Neural progenitor cell (in vitro differentiated cells): ENCODE measurements around the gene PCDH9. TPM values are rescaled to one million over a fixed set of nuclear protein-coding genes. Genes with fewer than 3 reads are reported as not detected.
A peak's percentile ranks its signal among the peaks of the same experiment; 100 is the strongest.

ENCODE experiments used
- DNase-seq: peaks from one replicate; pipeline ENCODE4 v3.0.0-alpha.2; 2016; ENCODE audit warnings: low spot score
- H2AFZ ChIP-seq: fragments of 200-600 bp; sonication (generic); replicated peaks from 2 replicates; pipeline ENCODE4 v1.6.1; 2016; ENCODE audit warnings: antibody characterized with exemption
- H3F3A ChIP-seq: fragments of 200-600 bp; sonication (generic); 2 replicates; pipeline ENCODE4 v1.6.1; 2016; ENCODE audit warnings: antibody characterized with exemption, low read depth
- H3K27ac ChIP-seq: fragments of 200-600 bp; sonication (generic); 2 replicates; pipeline ENCODE4 v1.5.1; 2016; ENCODE audit warnings: mild to moderate bottlenecking
- H3K27me3 ChIP-seq: fragments of 200-600 bp; sonication (generic); 2 replicates; pipeline ENCODE4 v1.6.1; 2016; ENCODE audit warnings: mild to moderate bottlenecking, moderate library complexity
- H3K36me3 ChIP-seq: fragments of 200-600 bp; sonication (generic); 2 replicates; pipeline ENCODE4 v1.5.1; 2016
- H3K4me1 ChIP-seq: fragments of 200-600 bp; sonication (generic); 2 replicates; pipeline ENCODE4 v1.6.1; 2016; ENCODE audit warnings: mixed run types
- H3K4me2 ChIP-seq: fragments of 200-600 bp; sonication (generic); 2 replicates; pipeline ENCODE4 v1.6.1; 2016
- H3K4me3 ChIP-seq: fragments of 200-600 bp; sonication (generic); 2 replicates; pipeline ENCODE4 v1.5.1; 2016
- H3K79me2 ChIP-seq: fragments of 200-600 bp; sonication (generic); 2 replicates; pipeline ENCODE4 v1.6.1; 2016; ENCODE audit warnings: low read depth
- H3K9ac ChIP-seq: fragments of 200-600 bp; sonication (generic); 2 replicates; pipeline ENCODE4 v1.6.1; 2016
- H3K9me3 ChIP-seq: fragments of 200-600 bp; sonication (generic); 2 replicates; pipeline ENCODE4 v1.5.1; 2016; ENCODE audit warnings: low read depth
- H4K20me1 ChIP-seq: fragments of 200-600 bp; sonication (generic); 2 replicates; pipeline ENCODE4 v1.6.1; 2016; ENCODE audit warnings: low read depth
- H3K27ac Mint-ChIP-seq: 3 replicates; pipeline ENCODE4 v1.8.0; 2021; ENCODE audit warnings: mixed read lengths
- H3K27me3 Mint-ChIP-seq: 2 replicates; pipeline ENCODE4 v1.8.0; 2022; ENCODE audit warnings: low read depth, mild to moderate bottlenecking, inconsistent platforms, moderate library complexity, mixed read lengths; ENCODE audit not compliant: insufficient read depth
- H3K36me3 Mint-ChIP-seq: 3 replicates; pipeline ENCODE4 v1.8.0; 2021; ENCODE audit warnings: mixed read lengths
- H3K4me1 Mint-ChIP-seq: 3 replicates; pipeline ENCODE4 v1.8.0; 2021; ENCODE audit warnings: mixed read lengths
- H3K4me3 Mint-ChIP-seq: 3 replicates; pipeline ENCODE4 v1.8.0; 2021; ENCODE audit warnings: mild to moderate bottlenecking, moderate library complexity, mixed read lengths
- H3K9me3 Mint-ChIP-seq: 3 replicates; pipeline ENCODE4 v1.8.0; 2020; ENCODE audit warnings: mixed read lengths
- EZH2 ChIP-seq: fragments of 200-600 bp; sonication (generic); IDR thresholded peaks from 2 replicates; pipeline ENCODE4 v1.6.1; 2017; ENCODE audit warnings: antibody characterized with exemption, mild to moderate bottlenecking, moderate library complexity
- EZH2phosphoT487 ChIP-seq: fragments of 200-600 bp; sonication (generic); IDR thresholded peaks from 2 replicates; pipeline ENCODE4 v1.6.1; 2017; ENCODE audit warnings: antibody characterized with exemption
- total RNA-seq: library from RNA; depleted of rRNA; stranded (reverse); fragments of >200 nt; gene quantifications from 2 replicates; pipeline ENCODE4 v1.2.3, GENCODE V29; 2015; ENCODE audit warnings: low replicate concordance
- TF ChIP-seq, protein P1 (sequence below): fragments of 200-600 bp; sonication (generic); IDR thresholded peaks from 2 replicates; pipeline ENCODE4 v1.5.1; 2017; ENCODE audit warnings: antibody characterized with exemption, mild to moderate bottlenecking

Gene PCDH9
- total RNA-seq, 1 donor from 2014 or later: 0.24 TPM

DNA sequence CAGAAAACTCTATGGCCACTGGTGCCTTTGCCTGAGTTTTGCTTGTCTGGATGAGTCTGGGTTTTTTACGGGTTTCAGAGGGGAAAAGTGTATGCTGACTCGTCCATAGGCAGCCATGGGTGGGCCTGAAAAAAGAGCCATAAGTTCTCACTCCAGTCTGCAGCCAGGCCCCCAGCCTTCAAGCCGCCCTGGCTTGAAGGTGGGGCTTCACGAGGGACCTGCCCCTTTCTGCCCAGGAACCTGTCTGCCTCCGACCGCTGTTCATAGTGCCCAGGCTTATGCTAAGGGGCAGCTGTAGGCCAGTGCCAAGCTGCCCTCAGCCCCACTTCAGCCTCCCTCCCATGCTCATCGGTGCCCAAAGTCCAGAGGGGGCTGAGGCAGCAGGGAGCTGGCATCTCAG is 385.2 kb downstream of the PCDH9 start:
- Mint-ChIP-seq H3K27me3 (no peaks in the 10 kb centered on the region), H3K36me3 (no peaks in the 10 kb centered on the region), H3K4me1 (peaks cover 28% of the 10 kb centered on the region), H3K4me3 (no peak overlapping the region), H3K9me3 (no peaks in the 10 kb centered on the region), H3K27ac (no peak overlapping the region)
- no peak overlapping the region for H3K4me3 ChIP-seq
- H3K36me3 ChIP-seq: no peaks in the 10 kb centered on the region
- no peaks in the 10 kb centered on the region for H3K27me3 ChIP-seq
- no peaks in the 10 kb centered on the region for H3K79me2 ChIP-seq
- no peak overlapping the region for H3K27ac ChIP-seq
- no peak overlapping the region for H3K4me2 ChIP-seq
- no peaks in the 10 kb centered on the region for H3K9me3 ChIP-seq
- TF ChIP-seq, protein P1, sequence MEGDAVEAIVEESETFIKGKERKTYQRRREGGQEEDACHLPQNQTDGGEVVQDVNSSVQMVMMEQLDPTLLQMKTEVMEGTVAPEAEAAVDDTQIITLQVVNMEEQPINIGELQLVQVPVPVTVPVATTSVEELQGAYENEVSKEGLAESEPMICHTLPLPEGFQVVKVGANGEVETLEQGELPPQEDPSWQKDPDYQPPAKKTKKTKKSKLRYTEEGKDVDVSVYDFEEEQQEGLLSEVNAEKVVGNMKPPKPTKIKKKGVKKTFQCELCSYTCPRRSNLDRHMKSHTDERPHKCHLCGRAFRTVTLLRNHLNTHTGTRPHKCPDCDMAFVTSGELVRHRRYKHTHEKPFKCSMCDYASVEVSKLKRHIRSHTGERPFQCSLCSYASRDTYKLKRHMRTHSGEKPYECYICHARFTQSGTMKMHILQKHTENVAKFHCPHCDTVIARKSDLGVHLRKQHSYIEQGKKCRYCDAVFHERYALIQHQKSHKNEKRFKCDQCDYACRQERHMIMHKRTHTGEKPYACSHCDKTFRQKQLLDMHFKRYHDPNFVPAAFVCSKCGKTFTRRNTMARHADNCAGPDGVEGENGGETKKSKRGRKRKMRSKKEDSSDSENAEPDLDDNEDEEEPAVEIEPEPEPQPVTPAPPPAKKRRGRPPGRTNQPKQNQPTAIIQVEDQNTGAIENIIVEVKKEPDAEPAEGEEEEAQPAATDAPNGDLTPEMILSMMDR: no peak
- TF ChIP-seq EZH2 (no peak), EZH2phosphoT487 (no peak)
- no peaks in the 10 kb centered on the region for H3K4me1 ChIP-seq
- no peak overlapping the region for H3K9ac ChIP-seq
- H3F3A ChIP-seq: no peaks in the 10 kb centered on the region
- no peak overlapping the region for H2AFZ ChIP-seq
- H4K20me1 ChIP-seq: no peaks in the 10 kb centered on the region
- DNase-seq: no peak

DNA sequence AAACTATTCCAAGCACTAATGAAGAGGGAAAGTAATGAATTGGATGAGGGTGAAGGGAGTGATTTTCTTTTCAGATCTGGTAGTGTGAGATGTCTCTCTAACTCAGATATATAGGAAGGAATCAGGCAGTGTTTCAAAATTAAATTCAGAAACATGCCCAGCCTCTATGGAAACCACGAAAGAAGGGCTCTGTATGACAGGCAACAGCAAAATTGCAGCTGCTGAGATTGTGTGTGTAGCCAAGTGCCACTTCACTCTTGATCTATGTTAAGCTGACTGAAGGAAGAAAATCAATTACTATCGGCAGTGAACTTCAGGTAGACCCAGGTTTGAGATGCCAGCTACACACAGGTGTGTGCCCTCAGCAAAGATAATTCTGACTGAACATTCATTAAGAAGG is 387.4 kb downstream of the PCDH9 start:
- H4K20me1 ChIP-seq: no peaks in the 10 kb centered on the region
- TF ChIP-seq EZH2phosphoT487 (no peak), EZH2 (no peak)
- TF ChIP-seq, protein P1: no peak
- no peak overlapping the region for H3K4me3 Mint-ChIP-seq
- H3K27me3 ChIP-seq: no peaks in the 10 kb centered on the region
- H3K27ac Mint-ChIP-seq: no peak overlapping the region
- no peaks in the 10 kb centered on the region for H3F3A ChIP-seq
- H2AFZ ChIP-seq: no peak overlapping the region
- no peaks in the 10 kb centered on the region for H3K36me3 ChIP-seq
- no peaks in the 10 kb centered on the region for H3K9me3 Mint-ChIP-seq
- H3K4me1 Mint-ChIP-seq: peaks cover 28% of the 10 kb centered on the region
- no peaks in the 10 kb centered on the region for H3K9me3 ChIP-seq
- H3K27ac ChIP-seq: no peak overlapping the region
- no peak overlapping the region for H3K4me2 ChIP-seq
- no peak overlapping the region for H3K4me3 ChIP-seq
- no peak overlapping the region for H3K9ac ChIP-seq
- H3K27me3 Mint-ChIP-seq: no peaks in the 10 kb centered on the region
- DNase-seq: no peak
- H3K79me2 ChIP-seq: no peaks in the 10 kb centered on the region
- H3K36me3 Mint-ChIP-seq: no peaks in the 10 kb centered on the region
- H3K4me1 ChIP-seq: no peaks in the 10 kb centered on the region

DNA sequence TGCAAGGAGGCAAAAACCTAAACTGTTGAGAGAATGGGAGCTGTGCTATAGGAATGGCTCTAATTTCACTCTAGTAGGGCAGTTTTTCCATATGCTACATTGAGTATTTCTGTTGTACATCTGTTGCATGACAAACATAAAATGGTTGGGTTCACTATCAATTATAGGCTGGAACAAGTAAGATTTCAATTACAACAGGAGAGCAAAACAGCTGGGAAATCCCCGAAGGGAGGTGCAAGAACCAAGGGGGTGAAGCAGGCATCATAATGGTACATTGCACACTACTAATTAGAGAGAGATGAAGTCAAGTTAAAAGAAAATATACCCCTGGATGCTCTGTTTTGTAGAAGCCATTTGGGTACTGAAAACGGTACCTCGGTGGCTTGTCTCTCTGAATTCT is 389.5 kb downstream of the PCDH9 start:
- no peak overlapping the region for H3K4me2 ChIP-seq
- H3K36me3 ChIP-seq: no peaks in the 10 kb centered on the region
- no peak for DNase-seq
- H3K4me1 ChIP-seq: no peaks in the 10 kb centered on the region
- H3K79me2 ChIP-seq: no peaks in the 10 kb centered on the region
- Mint-ChIP-seq H3K36me3 (peaks cover 3% of the 10 kb centered on the region), H3K4me1 (peaks cover 34% of the 10 kb centered on the region), H3K27ac (no peak overlapping the region), H3K27me3 (no peaks in the 10 kb centered on the region), H3K4me3 (no peak overlapping the region), H3K9me3 (no peaks in the 10 kb centered on the region)
- H3K4me3 ChIP-seq: no peak overlapping the region
- H3K27me3 ChIP-seq: no peaks in the 10 kb centered on the region
- H3F3A ChIP-seq: no peaks in the 10 kb centered on the region
- H3K9ac ChIP-seq: no peak overlapping the region
- H3K27ac ChIP-seq: no peak overlapping the region
- H4K20me1 ChIP-seq: no peaks in the 10 kb centered on the region
- no peak overlapping the region for H2AFZ ChIP-seq
- H3K9me3 ChIP-seq: no peaks in the 10 kb centered on the region
- TF ChIP-seq EZH2phosphoT487 (no peak), EZH2 (no peak)

DNA sequence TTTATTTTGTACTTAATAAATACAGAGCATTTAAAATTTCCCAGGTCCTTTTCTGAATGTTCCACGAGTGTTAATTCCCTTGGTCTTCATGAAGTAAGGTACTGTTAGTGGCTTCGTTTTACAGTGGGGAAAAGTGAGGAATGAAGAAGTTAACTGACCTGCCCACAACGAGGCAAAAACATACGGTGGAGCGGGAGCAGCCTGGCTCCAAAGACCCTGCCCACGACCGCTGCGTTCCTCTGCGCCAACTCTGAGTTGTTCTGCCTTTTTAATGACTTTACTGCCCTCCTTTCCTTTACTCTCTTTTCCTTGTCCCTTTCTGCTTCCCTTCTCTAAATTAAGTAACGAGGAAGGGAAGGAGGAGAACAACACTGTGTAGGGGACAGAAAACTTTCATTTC is 392.9 kb downstream of the PCDH9 start:
- H2AFZ ChIP-seq: peak overlapping the region; percentile 74
- H3K4me1 ChIP-seq: peaks cover 8% of the 10 kb centered on the region
- no peak overlapping the region for H3K4me3 ChIP-seq

More for the DNA sequence above, 392.9 kb downstream of the PCDH9 start:
- Histone ChIP-seq H3K36me3 (no peaks in the 10 kb centered on the region), H3F3A (peaks cover 6% of the 10 kb centered on the region), H3K9ac (no peak overlapping the region), H3K79me2 (no peaks in the 10 kb centered on the region), H3K27ac (peak overlapping the region; percentile 22), H3K4me2 (no peak overlapping the region), H3K27me3 (no peaks in the 10 kb centered on the region), H3K9me3 (no peaks in the 10 kb centered on the region), H4K20me1 (no peaks in the 10 kb centered on the region)
- no peaks in the 10 kb centered on the region for H3K27me3 Mint-ChIP-seq
- H3K9me3 Mint-ChIP-seq: no peaks in the 10 kb centered on the region
- H3K4me3 Mint-ChIP-seq: no peak overlapping the region
- no peak overlapping the region for H3K27ac Mint-ChIP-seq
- no peak for TF ChIP-seq EZH2phosphoT487
- no peak for TF ChIP-seq EZH2
- TF ChIP-seq, protein P1: no peak
- peaks cover 3% of the 10 kb centered on the region for H3K36me3 Mint-ChIP-seq
- no peak for DNase-seq
- H3K4me1 Mint-ChIP-seq: peaks cover 31% of the 10 kb centered on the region
